HG03354 (cell line): Measurements from ENCODE around the gene AGTR1.

Experiments
- ATAC-seq: cut with Tn5 transposase; IDR thresholded peaks from one replicate; pipeline ENCODE4 v1.9.1; 2021; ENCODE audit warnings: mild to moderate bottlenecking; ENCODE audit not compliant: unreplicated experiment, poor library complexity, severe bottlenecking

AGTR1 gene

GRCh38 chr3:148697306-148698189 is at the start of gene AGTR1:
TSS of gene AGTR1 (plus strand) at chr3:148697903. CDS start at chr3:148741036, 43,133 bp downstream.
- no peak for ATAC-seq

GRCh38 chr3:148648685-148649352 is 48.9 kb upstream of the AGTR1 start:
- no peak for ATAC-seq

- no peak for ATAC-seq
Observed at GRCh38 chr3:148651549-148651948, 46.2 kb upstream of the AGTR1 start.

- ATAC-seq: no peak
Observed at GRCh38 chr3:148654433-148654832, 43.3 kb upstream of the AGTR1 start.

GRCh38 chr3:148657470-148657869 is 40.2 kb upstream of the AGTR1 start:
- no peak for ATAC-seq

- ATAC-seq: no peak
Observed at GRCh38 chr3:148659512-148659911, 38.2 kb upstream of the AGTR1 start.

- no peak for ATAC-seq
Observed at GRCh38 chr3:148680289-148680688, 17.4 kb upstream of the AGTR1 start.

- ATAC-seq: no peak
Observed at GRCh38 chr3:148681080-148681479, 16.6 kb upstream of the AGTR1 start.

- no peak for ATAC-seq
Observed at GRCh38 chr3:148682997-148683396, 14.7 kb upstream of the AGTR1 start.

GRCh38 chr3:148694116-148694515 is 3.6 kb upstream of the AGTR1 start:
- ATAC-seq: no peak

GRCh38 chr3:148698190-148698810 is 597 bp downstream of the AGTR1 start:
- no peak for ATAC-seq

- no peak for ATAC-seq
Observed at GRCh38 chr3:148705314-148705713, 7.6 kb downstream of the AGTR1 start.

GRCh38 chr3:148707601-148708380 is 10.1 kb downstream of the AGTR1 start:
- ATAC-seq: no peak

- no peak for ATAC-seq
Observed at GRCh38 chr3:148708409-148708808, 10.7 kb downstream of the AGTR1 start.

- ATAC-seq: no peak
Observed at GRCh38 chr3:148709560-148710253, 12.0 kb downstream of the AGTR1 start.

GRCh38 chr3:148710665-148711064 is 13.0 kb downstream of the AGTR1 start:
- no peak for ATAC-seq

- no peak for ATAC-seq
Observed at GRCh38 chr3:148711981-148712666, 14.4 kb downstream of the AGTR1 start.

- no peak for ATAC-seq
Observed at GRCh38 chr3:148714521-148714920, 16.8 kb downstream of the AGTR1 start.

GRCh38 chr3:148716657-148717056 is 19.0 kb downstream of the AGTR1 start:
- ATAC-seq: no peak
